Inflammatory macrophage (primary cell): ENCODE measurements around the gene TGM4.

Source experiments
- DNase-seq, 2 donors: peaks; one replicate each; pipeline ENCODE4 v3.0.0-alpha.2; 2020 to 2022

The TGM4 gene

DNA sequence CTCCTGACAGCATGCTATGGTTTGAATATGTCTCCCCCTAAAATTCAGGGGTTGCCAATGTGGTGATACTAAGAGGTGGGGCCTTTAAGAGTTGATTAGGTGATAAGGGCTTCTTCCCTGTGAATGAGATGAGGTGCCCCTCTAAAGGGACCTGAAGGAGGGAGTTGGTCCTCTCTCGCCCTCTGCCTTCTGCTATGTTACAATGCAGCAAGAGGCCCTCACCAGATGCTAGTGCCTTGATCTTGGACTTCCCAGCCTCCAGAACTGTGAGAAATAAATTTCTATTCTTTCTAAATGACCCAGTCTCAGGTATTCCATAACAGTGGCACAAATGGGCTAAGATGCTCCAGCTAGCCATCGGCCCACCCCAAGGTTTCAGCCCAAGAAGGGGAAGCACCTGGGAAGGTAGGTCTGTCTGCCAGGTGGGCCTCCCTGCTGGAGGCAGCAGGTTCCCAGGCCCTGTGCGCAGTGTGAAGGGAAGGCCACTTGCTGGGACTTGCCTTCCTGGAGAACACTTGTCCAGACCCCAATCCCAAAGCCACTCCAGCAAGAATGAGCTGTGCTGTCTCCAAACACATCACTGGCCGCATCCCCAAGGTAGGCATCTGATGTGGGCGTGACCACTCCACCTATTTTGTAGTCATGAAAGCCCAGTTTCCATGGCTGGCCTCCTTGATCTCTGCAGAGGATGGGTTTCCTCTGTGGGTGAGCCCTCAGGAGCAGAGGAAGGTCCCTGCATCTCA is 9.0 kb downstream of the TGM4 start:
- no peak for DNase-seq

DNA sequence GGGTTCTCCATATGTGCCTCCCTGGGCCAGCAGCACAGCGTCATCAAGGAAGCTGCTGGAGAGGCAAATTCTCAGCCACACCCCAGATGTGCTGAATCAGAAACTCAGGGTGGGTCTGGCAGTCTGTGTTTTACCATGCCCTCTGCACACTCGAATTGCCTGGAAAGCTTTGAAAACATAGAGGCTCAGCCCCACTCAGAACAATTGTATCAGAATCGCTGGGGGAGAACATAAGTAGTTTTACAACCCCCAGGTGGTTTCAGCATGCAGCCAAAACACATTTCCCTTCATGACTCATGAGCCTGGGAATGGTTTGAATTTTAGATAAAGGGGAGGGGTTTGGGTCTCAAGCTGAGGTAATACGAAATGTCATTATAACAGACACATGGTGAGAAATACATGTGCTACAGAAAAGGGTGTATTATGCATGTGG is 9.6 kb downstream of the TGM4 start:
- DNase-seq = no peak

DNA sequence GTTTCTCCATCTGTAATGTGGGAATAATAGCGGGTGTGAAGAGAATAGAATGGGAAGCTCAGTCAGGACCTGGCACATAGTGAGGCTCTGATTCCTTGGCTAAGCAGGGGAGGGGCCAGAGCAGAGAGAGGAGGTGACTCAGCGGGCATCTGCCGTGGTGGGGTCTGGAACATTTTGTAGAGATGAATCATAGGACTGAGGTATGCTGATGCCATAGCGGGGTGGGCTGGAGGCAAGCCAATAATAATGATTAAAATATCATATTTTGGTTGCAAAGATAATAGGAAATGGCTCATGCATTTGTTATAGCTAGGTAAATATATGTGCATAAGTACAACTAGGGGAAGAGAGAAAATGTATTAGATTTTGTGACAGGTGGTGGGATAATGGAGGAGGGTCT is 11.2 kb downstream of the TGM4 start:
- DNase-seq = no peak

DNA sequence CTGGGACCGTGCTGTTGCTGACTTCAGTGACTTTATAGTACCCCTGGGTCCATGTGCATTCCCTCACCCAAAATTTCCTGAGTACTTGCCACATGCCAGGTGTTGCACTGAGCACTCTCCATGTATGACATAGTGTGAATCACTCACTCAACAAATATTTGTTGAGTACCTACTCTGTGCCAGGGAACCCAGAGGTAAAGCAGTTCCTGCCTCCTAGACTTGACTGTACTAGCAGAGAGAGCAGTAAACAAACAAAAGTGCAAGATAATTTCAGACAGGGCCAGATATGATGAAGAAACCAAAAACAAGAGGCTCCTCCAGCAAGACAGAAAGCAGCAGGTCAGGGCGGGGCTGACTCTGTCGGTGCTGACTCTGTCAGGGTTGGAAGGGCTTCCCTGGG is 12.2 kb downstream of the TGM4 start:
- no peak for DNase-seq

DNA sequence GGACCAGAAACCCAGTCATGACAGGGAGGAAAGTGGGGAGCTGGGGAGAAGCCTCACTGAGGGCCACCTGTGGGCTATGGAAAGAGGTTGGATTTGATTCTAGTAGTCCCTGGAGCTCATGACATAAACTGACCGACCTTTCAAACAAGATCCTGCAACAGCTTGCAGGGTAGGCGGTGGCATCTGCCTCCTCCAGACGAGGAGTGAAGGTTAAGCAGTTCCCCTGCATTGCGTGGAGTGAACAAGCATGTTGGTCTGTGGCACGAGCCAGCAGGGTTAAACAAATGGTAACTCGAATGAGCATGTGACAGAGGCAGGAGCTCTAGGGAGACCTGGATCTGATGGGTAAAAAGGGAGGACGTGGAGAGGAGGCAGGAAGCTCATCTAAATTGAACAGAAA is 12.7 kb downstream of the TGM4 start:
- DNase-seq = no peak

DNA sequence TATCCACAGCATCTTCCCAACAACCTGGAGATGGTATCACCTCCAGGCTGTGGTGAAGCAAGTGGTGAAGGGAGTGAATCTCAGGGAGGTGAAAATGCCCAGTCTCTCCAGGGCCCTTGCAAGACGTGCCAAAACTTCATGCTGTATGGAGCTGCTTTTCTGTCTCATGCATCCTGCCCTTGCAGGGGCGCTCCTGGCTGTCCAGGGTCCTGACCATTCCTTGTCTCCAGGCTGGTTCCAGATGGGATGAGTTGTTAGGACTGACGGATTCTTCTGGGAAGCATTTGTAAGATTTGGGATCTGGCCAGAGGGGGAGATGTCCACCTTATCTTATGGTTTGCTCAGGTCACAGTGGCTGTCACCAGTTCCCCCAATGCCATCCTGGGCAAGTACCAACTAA is 15.8 kb downstream of the TGM4 start:
- no peak for DNase-seq

DNA sequence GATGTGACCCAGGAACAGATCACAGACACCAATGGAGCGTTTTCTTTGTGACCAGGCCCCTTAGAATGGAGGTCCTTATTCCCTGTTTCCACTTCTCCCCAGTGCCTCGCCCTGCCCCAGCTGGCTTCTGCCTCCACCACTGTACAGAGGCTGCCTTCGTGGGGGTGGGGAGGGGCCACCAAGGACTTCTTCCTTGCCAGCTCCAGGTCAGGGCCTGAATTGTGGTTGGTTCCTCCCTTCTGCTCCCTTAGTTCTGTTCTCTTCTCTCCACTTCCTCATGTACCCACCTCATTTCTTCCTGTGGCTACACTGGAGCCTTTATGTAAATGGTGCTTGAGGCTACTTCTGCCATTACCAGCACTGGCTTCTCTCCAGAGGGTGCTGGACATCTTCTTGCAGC is 16.4 kb downstream of the TGM4 start:
- peak in 1 of 2 donors; percentile 3 for DNase-seq

DNA sequence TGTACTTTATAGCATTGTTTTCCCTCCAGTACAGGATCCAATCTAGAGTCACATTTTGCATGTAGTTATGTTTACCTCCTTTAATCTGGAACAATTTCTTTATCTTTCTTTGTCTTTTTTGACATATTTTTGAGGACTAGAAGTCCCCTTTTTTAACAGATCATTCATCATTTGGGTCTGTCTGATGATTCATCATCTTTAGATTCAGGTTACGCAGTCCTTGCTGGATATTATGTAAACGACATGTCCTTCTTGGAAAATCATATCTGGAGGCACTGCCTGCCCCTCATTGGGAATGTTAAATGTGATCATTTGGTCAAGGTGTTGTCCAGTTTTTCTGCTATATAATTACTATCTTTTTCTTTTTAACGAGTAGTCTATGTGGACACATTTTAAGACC is 18.3 kb downstream of the TGM4 start:
- DNase-seq = no peak

DNA sequence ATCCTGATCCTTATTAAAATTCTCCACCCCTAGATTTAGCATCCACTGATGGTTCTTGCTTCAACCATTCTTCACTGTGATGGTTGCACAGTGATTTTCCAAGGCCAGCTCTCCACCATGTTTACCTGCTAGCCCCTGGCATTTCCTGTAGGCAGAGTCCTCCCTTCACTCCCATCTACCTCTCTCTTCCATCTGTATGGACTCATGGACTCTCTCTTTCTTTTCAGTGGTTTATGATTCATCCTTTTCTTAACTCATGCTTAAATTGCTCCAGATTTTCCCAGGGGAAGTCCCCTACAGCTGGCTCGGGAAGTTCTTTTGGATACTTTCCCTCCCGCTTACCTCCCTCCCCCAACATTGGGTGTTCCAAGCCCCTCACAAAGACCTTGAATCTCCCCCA is 18.7 kb downstream of the TGM4 start:
- DNase-seq = no peak

DNA sequence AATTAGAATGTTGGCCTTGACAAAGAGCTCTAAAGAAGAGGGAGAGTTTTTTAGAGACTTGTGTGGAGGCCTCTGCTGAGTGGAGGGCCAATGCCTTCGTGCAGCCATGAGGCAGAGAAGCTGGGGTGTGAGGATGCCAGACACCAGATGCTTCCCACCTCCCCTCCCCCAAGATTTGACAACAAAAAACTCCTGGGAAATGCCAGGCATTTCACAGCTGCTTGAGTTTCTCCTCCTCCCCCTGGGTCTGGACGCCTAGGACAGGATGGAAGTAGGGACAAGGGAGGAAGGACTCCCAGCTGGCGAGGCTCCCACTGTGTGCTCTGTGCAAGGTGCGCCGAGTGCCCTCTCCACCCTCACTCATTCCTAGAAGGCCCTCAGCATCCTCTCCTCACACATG is 20.1 kb downstream of the TGM4 start:
- DNase-seq = no peak

DNA sequence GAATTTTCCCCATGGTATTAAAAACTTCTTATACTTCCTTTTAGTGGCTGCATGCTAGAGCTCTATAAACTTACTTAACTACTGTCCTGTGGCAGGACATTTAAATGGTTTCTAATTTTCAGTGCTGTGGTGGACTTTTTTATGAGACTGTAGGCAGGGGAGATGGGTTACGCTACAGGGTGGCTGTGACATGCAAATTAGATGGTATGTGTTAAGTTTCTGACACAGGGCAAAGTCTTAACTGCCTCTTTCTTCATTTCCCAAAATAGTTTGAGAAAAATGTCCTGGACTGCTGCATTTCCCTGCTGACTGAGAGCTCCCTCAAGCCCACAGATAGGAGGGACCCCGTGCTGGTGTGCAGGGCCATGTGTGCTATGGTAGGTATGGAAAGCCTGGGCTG is 22.0 kb downstream of the TGM4 start:
- DNase-seq = no peak

DNA sequence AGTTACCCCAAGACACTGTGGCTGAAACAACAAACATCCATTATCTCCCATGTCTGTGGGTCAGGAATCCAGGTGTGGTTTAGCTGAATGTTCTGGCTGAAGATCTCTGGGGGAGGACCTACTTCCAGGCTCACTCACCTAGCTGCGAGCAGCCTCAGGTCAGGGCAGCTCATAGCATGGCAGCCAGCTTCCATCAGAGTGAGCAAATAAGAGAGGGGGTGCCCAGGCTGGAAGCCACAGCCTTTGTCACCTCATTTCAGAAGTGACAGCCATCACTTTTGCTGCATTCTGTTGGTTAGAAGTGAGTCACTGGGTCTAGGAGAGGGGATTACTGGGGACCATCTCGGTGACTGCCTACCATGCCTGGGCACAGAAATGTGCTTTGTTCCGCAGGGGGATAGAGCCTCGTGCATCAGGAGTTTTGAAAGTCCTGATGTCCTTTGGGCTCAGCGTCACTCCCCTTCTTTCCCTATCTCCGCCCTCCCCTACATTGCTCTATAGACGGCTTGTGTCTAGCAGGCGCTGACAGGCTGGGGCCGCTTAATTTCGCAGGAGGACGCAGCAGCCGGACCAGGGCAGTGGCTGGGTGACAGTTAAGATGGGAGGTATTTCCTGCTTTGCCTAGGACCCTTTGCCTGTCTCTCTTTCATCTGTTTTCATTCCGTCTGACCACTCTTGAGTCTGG is 25.4 kb downstream of the TGM4 start:
- no peak for DNase-seq

DNA sequence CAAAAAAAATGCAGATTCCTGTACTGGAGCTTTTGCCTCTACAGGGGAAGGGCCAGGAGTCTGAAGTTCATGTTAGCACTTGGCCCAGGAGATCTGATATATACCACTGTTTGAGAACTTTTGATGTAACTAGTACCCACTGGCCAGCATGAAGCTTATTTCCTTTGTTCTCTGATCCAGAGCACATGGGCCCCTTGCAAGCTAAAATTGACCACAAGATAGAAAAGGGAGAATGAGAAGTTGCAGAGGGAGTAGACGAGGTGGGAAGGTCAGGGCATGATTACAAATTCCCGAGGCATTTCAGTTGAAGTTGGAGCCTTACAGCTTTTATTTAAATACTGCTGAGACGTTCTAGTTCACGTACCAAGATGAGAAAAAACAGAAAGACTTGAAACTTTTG is 28.2 kb downstream of the TGM4 start:
- DNase-seq = no peak

DNA sequence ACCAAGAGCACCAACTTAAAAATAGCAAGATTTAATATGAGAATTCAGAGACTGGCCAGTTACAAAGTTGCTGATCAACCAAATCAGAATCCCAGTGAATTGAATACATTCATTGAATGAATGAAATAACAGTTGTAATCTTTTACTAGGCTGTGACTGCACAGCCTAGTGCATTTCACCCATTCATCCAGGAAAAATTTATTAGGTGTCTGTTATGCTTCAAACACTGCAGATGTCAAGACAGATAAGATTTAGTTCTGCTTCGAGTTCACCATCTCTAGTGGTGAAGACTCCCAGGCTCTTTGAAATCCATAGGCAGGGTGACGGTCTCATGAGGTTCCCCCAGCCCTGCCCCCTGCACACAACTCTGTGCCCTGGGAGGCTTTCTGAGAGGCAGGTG is 28.9 kb downstream of the TGM4 start:
- no peak for DNase-seq

DNA sequence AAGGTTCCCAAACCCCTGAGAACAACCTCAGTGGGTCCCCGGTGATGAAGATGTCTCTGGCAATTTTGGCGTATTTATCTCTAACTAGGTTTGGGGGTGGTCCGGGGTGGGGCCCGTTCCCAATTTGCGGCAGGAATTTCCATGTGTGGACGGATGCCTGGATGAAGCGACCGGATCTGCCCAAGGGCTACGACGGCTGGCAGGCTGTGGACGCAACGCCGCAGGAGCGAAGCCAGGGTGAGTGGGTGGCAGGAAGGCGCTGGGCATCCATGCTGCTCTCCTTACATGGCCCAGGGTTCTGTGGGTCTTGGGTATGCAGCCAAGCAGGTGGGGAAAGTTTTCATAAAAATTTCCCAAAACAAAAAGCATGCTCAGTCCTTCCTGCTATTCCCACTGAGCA is 29.3 kb downstream of the TGM4 start:
- DNase-seq = no peak

DNA sequence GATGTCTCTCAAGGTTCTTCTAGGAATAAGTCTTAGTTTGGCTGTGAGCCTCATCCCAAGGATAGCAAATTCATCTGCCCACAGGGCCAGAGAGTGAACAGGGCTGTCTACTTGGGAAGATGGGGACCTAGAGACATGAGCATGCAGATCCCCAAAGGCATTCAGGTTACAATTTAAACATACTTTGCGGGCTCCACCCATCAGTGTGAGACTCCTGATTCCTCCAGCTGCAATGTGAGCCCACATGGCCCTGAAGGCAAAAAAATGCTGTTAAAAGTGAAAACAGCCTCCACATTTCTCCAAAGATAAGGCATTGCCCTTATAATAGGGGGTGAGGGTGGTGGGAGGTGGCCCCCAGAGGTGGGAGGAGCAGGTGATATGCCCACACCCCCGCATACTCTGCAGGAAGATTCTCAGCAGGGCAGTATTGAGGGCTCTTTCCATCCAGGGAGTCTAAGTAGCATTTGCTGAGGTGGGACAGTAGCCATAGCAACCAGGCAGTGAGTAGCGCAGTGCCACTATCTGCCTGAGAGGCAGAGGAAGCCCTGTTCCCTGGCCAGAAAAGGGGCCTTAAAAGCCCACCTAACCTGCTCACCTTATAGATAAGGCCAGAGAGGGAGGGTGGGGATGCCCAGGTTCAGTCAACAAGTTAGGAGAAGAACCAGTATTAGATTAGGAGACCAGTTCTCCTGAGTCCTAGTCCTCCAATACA is 31.2 kb downstream of the TGM4 start:
- DNase-seq = no peak

DNA sequence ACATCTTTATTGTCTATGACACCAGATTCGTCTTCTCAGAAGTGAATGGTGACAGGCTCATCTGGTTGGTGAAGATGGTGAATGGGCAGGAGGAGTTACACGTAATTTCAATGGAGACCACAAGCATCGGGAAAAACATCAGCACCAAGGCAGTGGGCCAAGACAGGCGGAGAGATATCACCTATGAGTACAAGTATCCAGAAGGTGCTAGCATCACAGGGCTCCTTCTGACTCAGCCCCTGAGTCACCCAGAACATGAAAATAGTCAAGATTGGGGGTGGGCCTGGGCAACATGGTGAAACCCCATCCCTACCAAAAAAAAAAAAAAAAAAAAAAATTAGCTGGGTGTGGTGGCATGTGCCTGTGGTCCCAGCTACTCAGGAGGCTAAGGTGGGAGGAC is 32.6 kb downstream of the TGM4 start:
- no peak for DNase-seq

DNA sequence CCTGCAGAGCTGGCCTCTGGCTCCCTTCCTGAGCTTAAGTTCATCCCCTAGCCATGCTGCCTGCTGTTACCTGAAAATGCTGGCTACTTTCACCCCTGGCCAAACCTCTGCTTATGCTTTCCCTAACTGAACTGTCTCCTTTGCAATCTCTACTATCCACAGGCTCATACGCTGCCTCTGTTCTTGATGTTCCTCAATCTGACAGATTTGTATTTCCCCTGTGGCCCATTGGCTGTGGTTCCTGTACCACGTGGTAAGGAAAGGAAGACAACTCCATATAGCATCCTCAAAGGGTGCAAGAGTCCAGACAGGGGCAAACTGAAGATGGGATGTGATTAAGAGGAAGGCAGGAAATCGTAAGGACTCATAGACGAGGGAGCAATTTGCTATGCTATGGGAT is 33.2 kb downstream of the TGM4 start:
- DNase-seq = no peak

DNA sequence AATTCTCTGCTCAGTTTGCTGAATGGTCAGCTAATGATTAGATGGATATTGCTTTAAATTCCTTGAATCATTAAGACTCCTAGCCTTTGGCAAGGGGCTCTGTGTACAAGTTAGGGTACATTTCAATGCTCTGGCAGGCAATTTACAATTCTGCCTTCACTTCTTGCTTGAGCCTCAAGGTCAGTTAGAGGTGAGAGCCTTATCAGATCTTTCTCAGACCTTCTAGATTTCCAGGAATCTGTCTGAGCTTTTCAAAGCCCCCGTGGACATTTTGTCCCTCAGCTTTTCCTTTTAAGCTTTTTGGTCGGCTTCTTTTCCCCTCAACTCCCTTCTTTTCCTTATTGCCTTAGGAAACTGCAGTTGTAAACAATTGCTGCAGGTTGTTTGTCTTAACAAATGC is 34.7 kb downstream of the TGM4 start:
- DNase-seq = no peak

DNA sequence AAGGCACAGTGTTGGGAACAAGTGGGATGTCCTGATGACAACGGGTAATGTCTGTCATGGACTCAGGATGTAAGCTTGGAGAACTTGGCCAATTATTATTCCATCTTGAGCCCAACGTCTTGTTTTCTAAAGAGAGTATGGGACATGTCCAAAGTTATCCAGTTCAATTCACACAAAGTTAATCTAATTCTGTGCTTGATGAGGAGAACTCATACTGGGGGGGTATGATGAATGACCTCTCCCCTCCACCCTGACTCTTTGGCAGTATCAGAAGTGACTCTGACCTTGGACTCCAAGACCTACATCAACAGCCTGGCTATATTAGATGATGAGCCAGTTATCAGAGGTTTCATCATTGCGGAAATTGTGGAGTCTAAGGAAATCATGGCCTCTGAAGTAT is 36.3 kb downstream of the TGM4 start:
- DNase-seq = no peak

DNA sequence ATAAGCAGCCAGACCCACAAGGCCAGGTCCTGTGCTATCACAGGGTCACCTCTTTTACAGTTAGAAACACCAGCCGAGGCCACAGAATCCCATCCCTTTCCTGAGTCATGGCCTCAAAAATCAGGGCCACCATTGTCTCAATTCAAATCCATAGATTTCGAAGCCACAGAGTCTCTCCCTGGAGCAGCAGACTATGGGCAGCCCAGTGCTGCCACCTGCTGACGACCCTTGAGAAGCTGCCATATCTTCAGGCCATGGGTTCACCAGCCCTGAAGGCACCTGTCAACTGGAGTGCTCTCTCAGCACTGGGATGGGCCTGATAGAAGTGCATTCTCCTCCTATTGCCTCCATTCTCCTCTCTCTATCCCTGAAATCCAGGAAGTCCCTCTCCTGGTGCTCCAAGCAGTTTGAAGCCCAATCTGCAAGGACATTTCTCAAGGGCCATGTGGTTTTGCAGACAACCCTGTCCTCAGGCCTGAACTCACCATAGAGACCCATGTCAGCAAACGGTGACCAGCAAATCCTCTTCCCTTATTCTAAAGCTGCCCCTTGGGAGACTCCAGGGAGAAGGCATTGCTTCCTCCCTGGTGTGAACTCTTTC is 39.6 kb downstream of the TGM4 start:
- DNase-seq = peak; percentile 60 to 73

DNA sequence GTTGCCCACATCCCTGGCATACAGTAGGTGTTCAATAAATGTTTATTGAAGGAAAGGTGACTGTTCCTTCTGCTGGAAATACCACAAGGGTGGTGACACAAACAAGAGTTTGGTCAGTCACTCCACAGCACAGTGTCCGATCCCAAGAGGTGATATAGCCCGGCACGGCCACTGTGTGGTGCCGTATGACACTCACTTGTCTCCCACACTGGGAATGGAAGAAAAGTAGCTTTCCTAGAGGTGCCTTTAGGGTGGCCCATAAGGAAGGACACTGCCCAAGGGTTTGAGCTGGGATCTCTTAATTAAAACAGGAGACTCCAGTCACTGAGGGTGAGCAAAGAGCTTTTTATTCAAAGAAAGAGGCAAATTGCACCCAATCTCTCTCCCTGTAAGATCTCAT is 40.5 kb downstream of the TGM4 start:
- DNase-seq = peak; percentile 13 to 41

DNA sequence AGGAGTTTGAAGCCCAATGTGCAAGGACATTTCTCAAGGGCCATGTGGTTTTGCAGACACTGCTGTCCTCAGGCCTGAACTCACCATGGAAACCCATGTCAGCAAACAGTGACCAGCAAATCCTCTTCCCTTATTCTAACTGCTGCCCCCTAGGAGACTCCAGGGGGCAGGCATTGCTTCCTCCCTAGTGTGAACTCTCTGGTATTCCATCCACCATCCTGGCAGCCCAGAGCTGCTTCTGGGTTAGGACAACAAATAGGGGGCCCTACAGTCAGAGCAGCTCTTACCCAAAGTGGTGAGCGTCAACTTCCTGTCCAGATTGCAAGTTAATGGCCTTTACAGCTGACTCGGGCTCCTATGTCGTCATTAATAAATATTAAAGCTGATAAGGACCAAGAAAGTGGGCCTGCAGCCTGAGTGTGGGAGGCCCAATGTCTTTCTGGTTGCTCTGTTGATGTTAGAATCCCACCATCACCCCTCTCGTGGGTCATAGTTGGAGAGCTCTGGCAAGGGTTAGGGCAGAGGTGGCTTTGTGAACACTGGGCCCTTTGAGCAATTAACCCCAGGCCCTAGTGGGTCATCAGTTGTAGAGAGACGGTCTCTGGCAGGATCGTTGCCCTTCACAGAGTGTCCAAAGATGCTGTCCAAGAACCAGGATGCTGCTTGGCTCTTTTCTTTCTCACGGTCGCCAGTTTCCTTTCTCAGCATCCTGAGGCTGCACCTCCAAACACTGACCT is 41.5 kb downstream of the TGM4 start:
- peak; percentile 10 to 28 for DNase-seq
